ENCODE measurements around the gene DDN. TPM values are rescaled to one million over a fixed set of nuclear protein-coding genes. Genes with fewer than 3 reads are reported as not detected.
A peak's percentile ranks its signal among the peaks of the same experiment; 100 is the strongest.

The DDN gene
- total and polyA plus RNA-seq, 10 donors, result 0.09 to 2.0 (median 0.42) TPM; not detected in 1

GRCh38 chr12:49037947-49038237 is 38.7 kb upstream of the DDN start:
- Histone ChIP-seq H3K4me3 (no peak overlapping the region), H3K27me3 (replicated peaks in 1 of 7) (no peaks in the 10 kb centered on the region), H3K9me3 (no peaks in the 10 kb centered on the region), H3K36me3 (peaks cover 8 to 100% (median 92%) of the 10 kb centered on the region in 6 donors), H3K4me1 (no peaks in the 10 kb centered on the region), H3K27ac (no peak overlapping the region)
- WGBS, 5 donors, result 87 to 96% (median 94%) methylated on average over 6 to 7 of the region's 7 CpGs
- TF ChIP-seq CTCF (IDR thresholded peaks at IDR 0.05 in 8 of 11, conservative IDR thresholded peaks at IDR 0.05 in 3 of 11) (no peak), POLR2AphosphoS5 (IDR thresholded peaks at IDR 0.05) (peak in 2 of 3 donors; percentile 9 to 69), POLR2A (IDR thresholded peaks at IDR 0.05) (no peak)
- intact Hi-C loops (cut with DNase I; ENCODE audit: low total_unique reads), result no loop called here
- no peak for DNase-seq

- Histone ChIP-seq H3K27me3 (replicated peaks in 1 of 7) (no peaks in the 10 kb centered on the region), H3K9me3 (no peaks in the 10 kb centered on the region), H3K4me3 (no peak overlapping the region), H3K4me1 (no peaks in the 10 kb centered on the region), H3K36me3 (peaks cover 8 to 100% (median 92%) of the 10 kb centered on the region in 6 donors), H3K27ac (no peak overlapping the region)
- peak; percentile 71 for DNase-seq
- no peak for TF ChIP-seq CTCF (IDR thresholded peaks at IDR 0.05 in 8 of 11, conservative IDR thresholded peaks at IDR 0.05 in 3 of 11)
- no peak for TF ChIP-seq POLR2A (IDR thresholded peaks at IDR 0.05)
- TF ChIP-seq POLR2AphosphoS5 (IDR thresholded peaks at IDR 0.05), result peak in 2 of 3 donors; percentile 27 to 44
- intact Hi-C loops (cut with DNase I; ENCODE audit: low total_unique reads), result no loop called here
- 93 to 98% (median 95%) methylated on average over 5 to 9 of the region's 9 CpGs for WGBS, 5 donors
These were observed 38.2 kb upstream of the DDN start for GRCh38 chr12:49037111-49037946.

GRCh38 chr12:49036029-49036428 is 36.9 kb upstream of the DDN start:
- intact Hi-C loops (cut with DNase I; ENCODE audit: low total_unique reads), result no loop called here
- no peak for TF ChIP-seq POLR2A (IDR thresholded peaks at IDR 0.05)
- TF ChIP-seq CTCF (IDR thresholded peaks at IDR 0.05 in 8 of 11, conservative IDR thresholded peaks at IDR 0.05 in 3 of 11), result no peak
- TF ChIP-seq POLR2AphosphoS5 (IDR thresholded peaks at IDR 0.05), result no peak
- H3K36me3 ChIP-seq, result peaks cover 2 to 100% (median 91%) of the 10 kb centered on the region in 6 donors
- no peak for DNase-seq
- H3K4me3 ChIP-seq, result no peak overlapping the region
- no peaks in the 10 kb centered on the region for H3K9me3 ChIP-seq
- no peaks in the 10 kb centered on the region for H3K4me1 ChIP-seq
- H3K27ac ChIP-seq, result no peak overlapping the region
- WGBS, 5 donors, result 72 to 96% (median 87%) methylated on average over 4 of the region's 4 CpGs
- no peaks in the 10 kb centered on the region for H3K27me3 ChIP-seq (replicated peaks in 1 of 7)

GRCh38 chr12:49034286-49034622 is 35.1 kb upstream of the DDN start:
- no peak for DNase-seq
- TF ChIP-seq POLR2A (IDR thresholded peaks at IDR 0.05) (no peak), CTCF (IDR thresholded peaks at IDR 0.05 in 8 of 11, conservative IDR thresholded peaks at IDR 0.05 in 3 of 11) (no peak), POLR2AphosphoS5 (IDR thresholded peaks at IDR 0.05) (no peak)
- Histone ChIP-seq H3K27me3 (replicated peaks in 1 of 7) (no peaks in the 10 kb centered on the region), H3K4me3 (no peak overlapping the region), H3K27ac (no peak overlapping the region), H3K36me3 (peaks cover 2 to 100% (median 80%) of the 10 kb centered on the region in 6 donors), H3K4me1 (peaks cover 0 to 4% (median 0%) of the 10 kb centered on the region in 6 donors), H3K9me3 (no peaks in the 10 kb centered on the region)
- intact Hi-C loops (cut with DNase I; ENCODE audit: low total_unique reads), result no loop called here
- 85 to 93% (median 89%) methylated on average over 4 of the region's 4 CpGs for WGBS, 5 donors

All from spleen (tissue), 11 donors.